Left lung (tissue), 10 donors: Measurements from ENCODE around the gene PPM1H. TPM values are rescaled to one million over a fixed set of nuclear protein-coding genes. Genes with fewer than 3 reads are reported as not detected.

Experiments used
- ATAC-seq: fragments of 200-7000 bp; cut with Tn5 transposase; one replicate; pipeline ENCODE4 v1.9.1; 2020; ENCODE audit warnings: moderate library complexity
- DNase-seq, 4 donors: peaks; one replicate each; pipeline ENCODE4 v3.0.0-alpha.2; 2013 to 2020
- H3K27ac ChIP-seq, 2 donors: fragments of 200-600 bp; sonication (generic) in 1 of 2; one replicate each; pipeline versions ENCODE4 v1.5.0 to v1.8.0; 2020 to 2021
- H3K27me3 ChIP-seq, 2 donors: fragments of 200-600 bp; sonication (generic) in 1 of 2; one replicate each; pipeline versions ENCODE4 v1.5.0 to v1.8.0; 2020 to 2021
- H3K36me3 ChIP-seq, 2 donors: fragments of 200-600 bp; sonication (generic) in 1 of 2; one replicate each; pipeline versions ENCODE4 v1.5.0 to v1.8.0; 2020 to 2021
- H3K4me1 ChIP-seq, 2 donors: fragments of 200-600 bp; one replicate each; pipeline ENCODE4 v1.8.0; 2021
- H3K4me3 ChIP-seq, 2 donors: fragments of 200-600 bp; sonication (generic) in 1 of 2; one replicate each; pipeline versions ENCODE4 v1.5.0 to v1.8.0; 2020 to 2021; ENCODE audit warnings: mild to moderate bottlenecking in 1 of 2
- H3K9me3 ChIP-seq, 2 donors: fragments of 200-600 bp; sonication (generic) in 1 of 2; one replicate each; pipeline versions ENCODE4 v1.5.0 to v1.8.0; 2020 to 2021
- CTCF ChIP-seq, 2 donors: fragments of 200-600 bp; sonication (generic) in 1 of 2; IDR thresholded peaks; one replicate each; pipeline versions ENCODE4 v1.5.0 to v1.8.0; 2021; ENCODE audit warnings: antibody characterized with exemption in 2 of 2
- intact Hi-C, 2 donors: fragments of 100-400 bp; cut with DNase I; formaldehyde crosslinking; loops; one replicate each; pipeline versions ENCODE4 v1.11.2 to v1.14.2; 2022
- polyA plus RNA-seq, 6 donors: library from polyadenylated mRNA; unstranded; fragments of 120-200 nt; gene quantifications; one replicate each; pipeline ENCODE4 v1.2.1, GENCODE V29; 2013; ENCODE audit not compliant: insufficient read length in 6 of 6
- total RNA-seq, 2 donors: library from RNA; stranded (reverse); fragmentation: NEBNext Ultra II Directional; extraction: Animal tissue kit (Norgen Biotek cat#: 25700); gene quantifications; one replicate each; pipeline ENCODE4 v1.2.1, GENCODE V29; 2021
- donor health status: DM: no; HTN: yes; CAD: no.
- donor health status: DM: no; HTN: no; CAD: no.

The PPM1H gene
- total and polyA plus RNA-seq, 8 donors, result 5.9 to 12.7 (median 10.6) TPM

- H3K27ac ChIP-seq, result no peak overlapping the region
- H3K36me3 ChIP-seq, result no peaks in the 10 kb centered on the region
- intact Hi-C loops, result no loop called here
- no peak for TF ChIP-seq CTCF (IDR thresholded peaks at IDR 0.05)
- H3K27me3 ChIP-seq, result peaks cover 0 to 14% of the 10 kb centered on the region in 2 donors
- DNase-seq (no peak), ATAC-seq (no peak)
- H3K4me3 ChIP-seq, result no peak overlapping the region
- peaks cover 0 to 3% of the 10 kb centered on the region in 2 donors for H3K4me1 ChIP-seq
- H3K9me3 ChIP-seq, result no peaks in the 10 kb centered on the region
Measured at GRCh38 chr12:62637679-62638078, 297.3 kb downstream of the PPM1H start.

GRCh38 chr12:62635649-62636048 is 299.3 kb downstream of the PPM1H start:
- ATAC-seq (no peak), DNase-seq (no peak)
- Histone ChIP-seq H3K9me3 (no peaks in the 10 kb centered on the region), H3K27me3 (peaks cover 0 to 31% of the 10 kb centered on the region in 2 donors), H3K36me3 (no peaks in the 10 kb centered on the region), H3K27ac (no peak overlapping the region), H3K4me3 (no peak overlapping the region), H3K4me1 (peaks cover 5 to 16% of the 10 kb centered on the region in 2 donors)
- intact Hi-C loops, result no loop called here
- TF ChIP-seq CTCF (IDR thresholded peaks at IDR 0.05), result no peak

GRCh38 chr12:62632411-62632918 is 302.5 kb downstream of the PPM1H start:
- no peaks in the 10 kb centered on the region for H3K36me3 ChIP-seq
- peak overlapping the region; percentile 42 to 46 for H3K4me3 ChIP-seq
- TF ChIP-seq CTCF (IDR thresholded peaks at IDR 0.05), result no peak
- DNase-seq, result peak; percentile 32 to 82 (median 40)
- H3K27ac ChIP-seq, result peak overlapping the region; percentile 55 to 77
- intact Hi-C loops, result no loop called here
- H3K4me1 ChIP-seq, result peaks cover 5 to 16% of the 10 kb centered on the region in 2 donors
- no peaks in the 10 kb centered on the region for H3K9me3 ChIP-seq
- peak; percentile 65 for ATAC-seq
- peaks cover 0 to 31% of the 10 kb centered on the region in 2 donors for H3K27me3 ChIP-seq

- ATAC-seq (peak; percentile 93), DNase-seq (peak; percentile 45 to 87 (median 70))
- intact Hi-C loops, result no loop called here
- Histone ChIP-seq H3K4me3 (peak overlapping the region; percentile 42 to 46), H3K27me3 (peaks cover 0 to 31% of the 10 kb centered on the region in 2 donors), H3K27ac (peak overlapping the region; percentile 55 to 77), H3K4me1 (peaks cover 5 to 16% of the 10 kb centered on the region in 2 donors), H3K36me3 (no peaks in the 10 kb centered on the region), H3K9me3 (no peaks in the 10 kb centered on the region)
- peak in 1 of 2 donors; percentile 34 for TF ChIP-seq CTCF (IDR thresholded peaks at IDR 0.05)
Measured at GRCh38 chr12:62631471-62632410, 303.2 kb downstream of the PPM1H start.
